Ovary (tissue), 9 donors: ENCODE results near the gene FBXL17. TPM values are rescaled to one million over a fixed set of nuclear protein-coding genes. Genes with fewer than 3 reads are reported as not detected.

ENCODE experiments used
- DNase-seq, 5 donors: peaks; one replicate each; pipeline ENCODE4 v3.0.0-alpha.2; 2019 to 2020
- H3K27ac ChIP-seq, 2 donors: fragments of 200-600 bp; one replicate each; pipeline versions ENCODE4 v1.5.1 to v1.8.0; 2019 to 2022
- H3K27me3 ChIP-seq: fragments of 200-600 bp; one replicate; pipeline ENCODE4 v1.8.0; 2022
- H3K36me3 ChIP-seq: fragments of 200-600 bp; sonication (generic); one replicate; pipeline ENCODE4 v1.5.1; 2019
- H3K4me1 ChIP-seq: one replicate; pipeline ENCODE4 v1.8.1; 2013; ENCODE audit warnings: mild to moderate bottlenecking, moderate library complexity; ENCODE audit not compliant: insufficient read depth
- H3K4me3 ChIP-seq: fragments of 200-600 bp; sonication (generic); one replicate; pipeline ENCODE4 v1.5.1; 2017
- H3K9me3 ChIP-seq, 2 donors: fragments of 200-600 bp in 1 of 2; sonication (generic) in 1 of 2; one replicate each; pipeline versions ENCODE4 v1.5.1 to v1.8.1; 2013 to 2019; ENCODE audit warnings: mild to moderate bottlenecking in 1 of 2, moderate library complexity in 1 of 2
- EP300 ChIP-seq: sonication (generic); formaldehyde crosslinking; IDR thresholded peaks from one replicate; pipeline ENCODE4 v1.6.1; 2017; ENCODE audit warnings: antibody characterized with exemption
- POLR2A ChIP-seq: fragments of 450-650 bp; IDR thresholded peaks from one replicate; pipeline ENCODE4 v1.6.1; 2017; ENCODE audit warnings: antibody characterized with exemption, mild to moderate bottlenecking, moderate library complexity
- WGBS, 3 donors: extraction: QIAGEN DNeasy Blood & Tissue Kit in 1 of 3; methylation state at CpG; one replicate each; pipeline versions ENCODE4 v1.1.5 to v1.1.7; 2013 to 2017; 5-methylcytosine and 5-hydroxymethylcytosine counted together
- intact Hi-C, 4 donors: fragments of 100-400 bp; cut with DNase I; formaldehyde crosslinking; loops; one replicate each; pipeline versions ENCODE4 v1.11.0 to v1.15.1; 2022 to 2023
- polyA plus RNA-seq, 2 donors: library from polyadenylated mRNA; stranded (reverse); fragments of 200-250 nt in 1 of 2; fragments of 350-450 nt in 1 of 2; fragmentation: Illumina TruSeq in 1 of 2; extraction: RNeasy Lipid Tissue Mini Kit (QIAGEN cat#74804) in 1 of 2; gene quantifications; one replicate each; pipeline ENCODE4 v1.2.3, GENCODE V29; 2013 to 2014
- total RNA-seq, 7 donors: library from RNA; depleted of rRNA in 2 of 7; stranded (reverse); fragments of >200 nt in 2 of 7; fragmentation: NEBNext Ultra II Directional in 3 of 7; extraction: Animal tissue kit (Norgen Biotek cat#: 25700) in 3 of 7; gene quantifications; one replicate each; pipeline versions ENCODE4 v1.1.0 to v1.2.4, GENCODE V29; 2016 to 2023
- TF ChIP-seq, protein P1 (sequence below), 3 donors: fragments of 450-650 bp in 2 of 3; fragments of 200-600 bp in 1 of 3; IDR thresholded peaks; one replicate each; pipeline versions ENCODE4 v1.5.1 to v1.8.0; 2016 to 2022; ENCODE audit warnings: antibody characterized with exemption in 3 of 3, mild to moderate bottlenecking in 1 of 3
- donor health status: DM: no; HTN: no; CAD: no; lungs with moderate emphysema.
- donor health status: DM: no; HTN: no; CAD: no.
- donor health status: Bipolar disorder and iron deficiency.
- donor health status: DM: yes; HTN: yes; CAD: no.
- donor health status: DM: no; HTN: no; CAD: no.
- donor health status: DM: yes; HTN: yes; CAD: no.

Gene FBXL17
- total and polyA plus RNA-seq, 9 donors = 6.8 to 20.4 (median 15.9) TPM

DNA sequence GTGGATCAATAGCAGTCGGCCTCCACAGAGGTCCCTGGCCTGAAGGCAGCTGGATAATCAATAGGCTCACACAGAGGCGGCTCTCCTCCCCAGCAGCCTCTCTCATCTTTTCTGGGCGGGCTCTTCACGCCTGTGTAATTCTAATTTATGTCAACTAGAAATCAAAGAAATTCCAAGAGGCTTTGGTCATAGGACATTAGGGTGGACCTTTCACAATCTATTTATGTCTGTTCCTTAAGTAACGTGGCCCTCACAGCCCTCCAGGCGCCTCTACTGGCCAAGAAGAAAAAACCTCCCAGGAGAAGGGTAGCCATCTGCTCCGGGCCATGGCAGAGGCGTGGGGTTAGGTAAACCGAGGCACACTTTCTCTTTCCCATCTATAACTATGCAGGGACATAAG lies 506.1 kb downstream of the FBXL17 start:
- intact Hi-C loops = no loop called here
- WGBS, 3 donors = 88 to 93% (median 93%) methylated on average over 9 of the region's 9 CpGs
- Histone ChIP-seq H3K27me3 (no peaks in the 10 kb centered on the region), H3K9me3 (no peaks in the 10 kb centered on the region), H3K27ac (no peak overlapping the region), H3K4me3 (no peak overlapping the region), H3K36me3 (no peaks in the 10 kb centered on the region), H3K4me1 (no peaks in the 10 kb centered on the region)
- TF ChIP-seq EP300 (no peak), POLR2A (no peak)
- TF ChIP-seq, protein P1, sequence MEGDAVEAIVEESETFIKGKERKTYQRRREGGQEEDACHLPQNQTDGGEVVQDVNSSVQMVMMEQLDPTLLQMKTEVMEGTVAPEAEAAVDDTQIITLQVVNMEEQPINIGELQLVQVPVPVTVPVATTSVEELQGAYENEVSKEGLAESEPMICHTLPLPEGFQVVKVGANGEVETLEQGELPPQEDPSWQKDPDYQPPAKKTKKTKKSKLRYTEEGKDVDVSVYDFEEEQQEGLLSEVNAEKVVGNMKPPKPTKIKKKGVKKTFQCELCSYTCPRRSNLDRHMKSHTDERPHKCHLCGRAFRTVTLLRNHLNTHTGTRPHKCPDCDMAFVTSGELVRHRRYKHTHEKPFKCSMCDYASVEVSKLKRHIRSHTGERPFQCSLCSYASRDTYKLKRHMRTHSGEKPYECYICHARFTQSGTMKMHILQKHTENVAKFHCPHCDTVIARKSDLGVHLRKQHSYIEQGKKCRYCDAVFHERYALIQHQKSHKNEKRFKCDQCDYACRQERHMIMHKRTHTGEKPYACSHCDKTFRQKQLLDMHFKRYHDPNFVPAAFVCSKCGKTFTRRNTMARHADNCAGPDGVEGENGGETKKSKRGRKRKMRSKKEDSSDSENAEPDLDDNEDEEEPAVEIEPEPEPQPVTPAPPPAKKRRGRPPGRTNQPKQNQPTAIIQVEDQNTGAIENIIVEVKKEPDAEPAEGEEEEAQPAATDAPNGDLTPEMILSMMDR (IDR thresholded peaks at IDR 0.05) = no peak
- DNase-seq = no peak

- Histone ChIP-seq H3K4me1 (no peaks in the 10 kb centered on the region), H3K27me3 (no peaks in the 10 kb centered on the region), H3K27ac (no peak overlapping the region), H3K4me3 (no peak overlapping the region), H3K9me3 (no peaks in the 10 kb centered on the region), H3K36me3 (no peaks in the 10 kb centered on the region)
- TF ChIP-seq, protein P1 (IDR thresholded peaks at IDR 0.05) = no peak
- TF ChIP-seq POLR2A = no peak
- no peak for TF ChIP-seq EP300
- intact Hi-C loops = no loop called here
- DNase-seq = no peak
These were observed 507.1 kb downstream of the FBXL17 start for GRCh38 chr5:107874795-107875194.

DNA sequence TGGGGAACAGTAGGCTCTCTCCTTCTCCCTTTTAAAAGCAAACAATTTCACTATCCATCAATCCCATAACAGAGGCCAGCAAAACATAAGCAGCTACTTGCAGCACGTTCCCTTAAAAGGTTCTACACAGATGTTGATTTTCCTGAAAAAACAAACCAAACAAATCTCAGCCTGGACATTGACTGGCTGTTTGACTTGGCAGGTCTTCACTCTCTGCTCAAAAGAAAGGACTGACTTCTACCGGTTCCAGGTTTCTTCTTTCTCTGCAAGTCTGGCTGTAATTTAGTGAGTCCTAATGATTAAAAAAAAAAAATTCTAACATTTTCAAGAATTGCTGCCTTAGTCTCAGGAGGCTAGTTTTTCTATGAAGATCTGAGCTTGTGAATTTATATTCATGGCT lies 508.0 kb downstream of the FBXL17 start:
- H3K36me3 ChIP-seq = no peaks in the 10 kb centered on the region
- no peak for DNase-seq
- H3K4me3 ChIP-seq = no peak overlapping the region
- TF ChIP-seq EP300 (no peak), POLR2A (no peak)
- TF ChIP-seq, protein P1 (IDR thresholded peaks at IDR 0.05) = no peak
- 29 to 38% (median 35%) methylated on average over 2 of the region's 2 CpGs for WGBS, 3 donors
- no peaks in the 10 kb centered on the region for H3K27me3 ChIP-seq
- H3K27ac ChIP-seq = no peak overlapping the region
- no peaks in the 10 kb centered on the region for H3K9me3 ChIP-seq
- H3K4me1 ChIP-seq = no peaks in the 10 kb centered on the region
- intact Hi-C loops = no loop called here

DNA sequence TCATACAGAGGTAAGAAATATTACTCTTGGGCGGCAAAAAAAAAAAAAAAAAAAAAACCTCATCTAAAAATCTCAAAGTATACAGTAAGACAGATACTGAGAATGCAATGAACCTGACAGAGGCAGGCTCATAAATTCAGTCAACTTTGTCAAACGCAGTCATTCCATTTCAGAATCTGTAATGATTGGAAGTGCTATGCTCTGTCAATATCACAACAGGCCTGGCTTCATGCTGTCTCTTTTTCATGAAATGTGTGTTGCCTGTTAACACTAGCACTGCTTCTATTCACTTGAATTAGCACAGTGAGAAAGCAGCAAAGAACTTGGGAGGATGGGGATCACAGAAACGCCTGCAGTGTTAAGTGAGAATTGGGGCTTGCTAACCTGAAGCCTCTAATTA lies 510.9 kb downstream of the FBXL17 start:
- H3K4me1 ChIP-seq = no peaks in the 10 kb centered on the region
- intact Hi-C loops = no loop called here
- no peak overlapping the region for H3K4me3 ChIP-seq
- DNase-seq = no peak
- H3K27me3 ChIP-seq = no peaks in the 10 kb centered on the region
- no peaks in the 10 kb centered on the region for H3K36me3 ChIP-seq
- TF ChIP-seq, protein P1 (IDR thresholded peaks at IDR 0.05) = no peak
- no peak for TF ChIP-seq EP300
- no peak for TF ChIP-seq POLR2A
- H3K9me3 ChIP-seq = no peaks in the 10 kb centered on the region
- WGBS, 3 donors = 88 to 96% (median 96%) methylated on average over 3 of the region's 3 CpGs
- no peak overlapping the region for H3K27ac ChIP-seq
